ENCODE measurements around the gene TMEM115. TPM values are rescaled to one million over a fixed set of nuclear protein-coding genes. Genes with fewer than 3 reads are reported as not detected.

The TMEM115 gene
- total and polyA plus RNA-seq, 2 donors: 17.3 to 21.9 TPM

GRCh38 chr3:50333744-50334328 lies 25.5 kb downstream of the TMEM115 start:
- peaks cover 29 to 48% of the 10 kb centered on the region in 2 donors for H3K36me3 ChIP-seq (ENCODE audit: control insufficient read depth in 2 of 2, insufficient read depth in 2 of 2, low read length in 1 of 2)
- peaks cover 16 to 43% of the 10 kb centered on the region in 2 donors for H3K4me1 ChIP-seq (ENCODE audit: control insufficient read depth in 2 of 2, insufficient read depth in 2 of 2, low read length in 2 of 2)
- 87% methylated on average over 12 of the region's 12 CpGs for WGBS
- no peak for DNase-seq (ENCODE audit: low read depth in 6 of 9, low spot score in 9 of 9)
- peaks cover 0 to 7% of the 10 kb centered on the region in 2 donors for H3K27me3 ChIP-seq (ENCODE audit: control insufficient read depth in 2 of 2, insufficient read depth in 1 of 2, low read length in 1 of 2)
- H3K27ac ChIP-seq (ENCODE audit: low read depth in 1 of 2, low read length in 1 of 2): peak overlapping the region; percentile 20 to 66
- H3K4me3 ChIP-seq (ENCODE audit: low read length in 2 of 2): no peak overlapping the region
- H3K9me3 ChIP-seq (ENCODE audit: control insufficient read depth in 2 of 2, insufficient read depth in 1 of 2, low read length in 1 of 2): no peaks in the 10 kb centered on the region

DNA sequence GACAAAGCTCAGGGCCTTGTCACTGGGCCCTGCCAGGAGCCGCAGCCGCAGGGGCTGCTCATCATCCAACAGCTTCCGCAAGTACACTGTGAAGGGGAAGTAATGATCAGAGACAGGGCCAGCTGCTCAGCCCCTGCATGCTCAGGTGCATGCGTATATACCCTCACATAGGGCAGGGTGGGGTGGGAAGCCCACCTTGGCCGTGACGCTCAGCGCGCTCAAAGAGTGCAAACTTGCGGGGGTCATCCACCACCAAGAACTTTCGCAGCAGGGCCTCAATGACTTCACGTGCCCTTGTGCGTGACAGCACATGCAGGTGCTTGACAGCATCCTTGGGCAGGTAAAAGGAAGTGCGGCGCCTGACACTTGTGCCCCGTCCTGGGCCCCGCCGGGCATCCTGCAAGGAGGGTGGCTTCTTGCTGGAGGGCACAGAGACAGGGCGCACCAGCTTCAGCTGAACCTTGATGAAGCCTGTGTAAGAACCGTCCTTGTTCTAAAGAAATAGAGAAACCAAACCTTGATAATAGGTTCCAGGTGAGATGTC lies 27.9 kb downstream of the TMEM115 start:
- no peak for DNase-seq (ENCODE audit: low read depth in 6 of 9, low spot score in 9 of 9)
- Histone ChIP-seq H3K4me1 (ENCODE audit: control insufficient read depth in 2 of 2, insufficient read depth in 2 of 2, low read length in 2 of 2) (peaks cover 14 to 45% of the 10 kb centered on the region in 2 donors), H3K27me3 (ENCODE audit: control insufficient read depth in 2 of 2, insufficient read depth in 1 of 2, low read length in 1 of 2) (no peaks in the 10 kb centered on the region), H3K9me3 (ENCODE audit: control insufficient read depth in 2 of 2, insufficient read depth in 1 of 2, low read length in 1 of 2) (peaks cover 0 to 4% of the 10 kb centered on the region in 2 donors), H3K27ac (ENCODE audit: low read depth in 1 of 2, low read length in 1 of 2) (no peak overlapping the region), H3K36me3 (ENCODE audit: control insufficient read depth in 2 of 2, insufficient read depth in 2 of 2, low read length in 1 of 2) (peaks cover 29 to 49% of the 10 kb centered on the region in 2 donors), H3K4me3 (ENCODE audit: low read length in 2 of 2) (no peak overlapping the region)
- WGBS: 98% methylated on average over 19 of the region's 19 CpGs

DNA sequence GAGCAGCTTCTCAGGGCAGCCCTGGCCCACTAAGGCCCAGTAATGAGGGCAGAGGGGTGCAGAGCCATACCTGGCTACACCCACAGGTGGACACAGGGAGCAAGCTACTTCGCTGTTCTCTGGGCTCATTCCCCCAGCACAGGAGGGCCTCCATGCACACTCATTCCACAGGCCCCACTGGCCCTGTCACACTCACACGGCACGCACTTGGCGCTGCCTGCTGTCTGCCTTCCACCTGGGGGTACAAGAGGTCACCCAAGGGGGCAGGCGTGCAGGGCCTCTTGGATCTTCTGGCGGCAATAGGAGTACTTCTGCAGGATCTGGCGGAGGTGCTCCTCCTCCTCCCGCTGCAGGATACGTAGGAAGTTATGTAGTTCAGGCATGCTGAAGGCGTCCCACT lies 29.0 kb downstream of the TMEM115 start:
- WGBS: 98% methylated on average over 10 of the region's 10 CpGs
- H3K27ac ChIP-seq (ENCODE audit: low read depth in 1 of 2, low read length in 1 of 2): no peak overlapping the region
- H3K27me3 ChIP-seq (ENCODE audit: control insufficient read depth in 2 of 2, insufficient read depth in 1 of 2, low read length in 1 of 2): no peaks in the 10 kb centered on the region
- H3K36me3 ChIP-seq (ENCODE audit: control insufficient read depth in 2 of 2, insufficient read depth in 2 of 2, low read length in 1 of 2): peaks cover 40 to 60% of the 10 kb centered on the region in 2 donors
- no peak overlapping the region for H3K4me3 ChIP-seq (ENCODE audit: low read length in 2 of 2)
- DNase-seq (ENCODE audit: low read depth in 6 of 9, low spot score in 9 of 9): no peak
- H3K9me3 ChIP-seq (ENCODE audit: control insufficient read depth in 2 of 2, insufficient read depth in 1 of 2, low read length in 1 of 2): peaks cover 0 to 4% of the 10 kb centered on the region in 2 donors
- H3K4me1 ChIP-seq (ENCODE audit: control insufficient read depth in 2 of 2, insufficient read depth in 2 of 2, low read length in 2 of 2): peaks cover 5 to 34% of the 10 kb centered on the region in 2 donors

GRCh38 chr3:50327943-50328691 lies 31.2 kb downstream of the TMEM115 start, which contains the start of gene TUSC2:
TSS of gene TUSC2 (minus strand) at chr3:50328223. CDS start at chr3:50328099, 124 bp downstream.
- Histone ChIP-seq H3K9me3 (ENCODE audit: control insufficient read depth in 2 of 2, insufficient read depth in 1 of 2, low read length in 1 of 2) (peaks cover 0 to 4% of the 10 kb centered on the region in 2 donors), H3K27ac (ENCODE audit: low read depth in 1 of 2, low read length in 1 of 2) (peak within 1 kb of the TSS; percentile 82 to 86), H3K4me3 (ENCODE audit: low read length in 2 of 2) (peak within 1 kb of the TSS; percentile 81 to 88), H3K27me3 (ENCODE audit: control insufficient read depth in 2 of 2, insufficient read depth in 1 of 2, low read length in 1 of 2) (no peaks in the 10 kb centered on the region), H3K36me3 (ENCODE audit: control insufficient read depth in 2 of 2, insufficient read depth in 2 of 2, low read length in 1 of 2) (peaks cover 47 to 53% of the 10 kb centered on the region in 2 donors), H3K4me1 (ENCODE audit: control insufficient read depth in 2 of 2, insufficient read depth in 2 of 2, low read length in 2 of 2) (peaks cover 5 to 20% of the 10 kb centered on the region in 2 donors)
- DNase-seq (ENCODE audit: low read depth in 6 of 9, low spot score in 9 of 9): peak; percentile 91 to 99 (median 97)
- 4% methylated on average over 55 of the region's 55 CpGs for WGBS

DNA sequence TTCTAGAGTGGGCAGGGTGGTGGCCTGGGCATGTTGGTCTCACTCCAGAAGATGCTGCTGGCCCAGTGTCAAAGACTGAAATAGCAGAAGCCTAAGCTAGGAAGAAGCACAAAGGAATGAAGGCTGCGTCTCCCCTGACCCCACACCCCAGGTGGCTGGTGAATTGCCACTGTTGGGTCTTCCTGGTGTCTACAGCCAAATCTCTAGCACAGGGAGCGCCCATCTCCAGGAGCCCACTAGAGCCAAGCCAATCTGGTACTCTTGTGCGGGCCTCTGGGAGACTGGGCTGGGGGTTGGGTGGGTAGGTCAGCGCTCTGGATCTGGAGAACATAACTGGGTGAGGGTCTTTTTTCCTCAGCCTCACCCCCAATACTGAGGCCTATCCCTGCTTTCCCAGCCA lies 32.2 kb downstream of the TMEM115 start:
- H3K27me3 ChIP-seq (ENCODE audit: control insufficient read depth in 2 of 2, insufficient read depth in 1 of 2, low read length in 1 of 2): no peaks in the 10 kb centered on the region
- peak overlapping the region; percentile 81 to 88 for H3K4me3 ChIP-seq (ENCODE audit: low read length in 2 of 2)
- H3K4me1 ChIP-seq (ENCODE audit: control insufficient read depth in 2 of 2, insufficient read depth in 2 of 2, low read length in 2 of 2): peaks cover 7 to 24% of the 10 kb centered on the region in 2 donors
- H3K27ac ChIP-seq (ENCODE audit: low read depth in 1 of 2, low read length in 1 of 2): no peak overlapping the region
- peaks cover 0 to 4% of the 10 kb centered on the region in 2 donors for H3K9me3 ChIP-seq (ENCODE audit: control insufficient read depth in 2 of 2, insufficient read depth in 1 of 2, low read length in 1 of 2)
- WGBS: 86% methylated on average over 4 of the region's 4 CpGs
- DNase-seq (ENCODE audit: low read depth in 6 of 9, low spot score in 9 of 9): no peak
- peaks cover 44 to 48% of the 10 kb centered on the region in 2 donors for H3K36me3 ChIP-seq (ENCODE audit: control insufficient read depth in 2 of 2, insufficient read depth in 2 of 2, low read length in 1 of 2)

DNA sequence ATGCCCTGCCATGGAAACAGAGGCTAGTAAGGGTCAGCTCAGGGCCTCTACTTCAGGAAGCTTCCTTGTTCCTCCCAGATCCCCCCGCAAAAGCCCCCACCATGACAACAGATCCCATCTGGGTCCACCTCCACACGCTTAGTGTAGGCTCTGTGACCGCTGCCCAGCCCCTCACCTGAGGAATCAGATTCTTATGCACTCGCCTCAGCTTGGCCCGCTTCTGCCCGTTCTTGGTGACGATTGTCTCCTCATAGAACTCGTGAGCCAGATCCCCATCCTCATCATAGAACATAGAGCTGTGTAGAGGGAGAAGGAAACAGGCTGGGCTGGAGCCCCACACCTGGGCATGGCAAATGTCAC lies 33.2 kb downstream of the TMEM115 start:
- 96% methylated on average over 8 of the region's 8 CpGs for WGBS
- Histone ChIP-seq H3K4me3 (ENCODE audit: low read length in 2 of 2) (no peak overlapping the region), H3K36me3 (ENCODE audit: control insufficient read depth in 2 of 2, insufficient read depth in 2 of 2, low read length in 1 of 2) (peaks cover 35 to 38% of the 10 kb centered on the region in 2 donors), H3K27me3 (ENCODE audit: control insufficient read depth in 2 of 2, insufficient read depth in 1 of 2, low read length in 1 of 2) (no peaks in the 10 kb centered on the region), H3K4me1 (ENCODE audit: control insufficient read depth in 2 of 2, insufficient read depth in 2 of 2, low read length in 2 of 2) (peaks cover 9 to 29% of the 10 kb centered on the region in 2 donors), H3K9me3 (ENCODE audit: control insufficient read depth in 2 of 2, insufficient read depth in 1 of 2, low read length in 1 of 2) (peaks cover 0 to 4% of the 10 kb centered on the region in 2 donors), H3K27ac (ENCODE audit: low read depth in 1 of 2, low read length in 1 of 2) (no peak overlapping the region)
- DNase-seq (ENCODE audit: low read depth in 6 of 9, low spot score in 9 of 9): no peak

DNA sequence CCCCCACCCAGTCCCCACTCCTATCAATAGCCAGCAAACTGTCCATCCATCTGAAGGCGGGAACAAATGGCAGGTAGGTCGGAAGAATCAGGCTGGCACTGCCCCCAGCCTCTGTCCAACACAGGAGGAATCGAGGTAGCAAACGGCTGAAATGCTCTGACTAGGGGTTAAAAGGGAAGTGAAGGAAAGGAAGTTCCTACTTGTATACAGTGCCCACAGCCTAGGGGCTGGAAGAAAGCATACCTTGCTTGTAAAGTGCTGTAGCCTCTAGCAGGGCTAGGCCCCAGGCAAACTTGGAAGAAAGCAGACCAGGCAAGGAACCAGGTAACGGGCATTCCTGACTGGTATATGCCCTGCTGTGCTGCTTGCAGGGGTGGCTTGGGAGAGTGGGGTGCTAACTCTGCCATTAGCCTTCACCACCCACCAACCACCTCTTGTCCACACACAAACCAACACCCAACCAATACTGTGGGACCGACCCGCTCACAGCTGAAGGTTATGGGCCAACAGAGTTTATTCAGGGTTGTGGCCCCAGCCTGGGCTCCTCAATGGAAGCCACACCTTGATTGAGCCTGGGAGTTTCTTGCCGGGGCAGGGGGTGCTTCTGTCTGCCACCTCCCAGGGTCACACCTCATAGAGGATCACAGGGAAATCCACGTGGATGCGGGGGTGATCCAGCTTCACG lies 33.7 kb downstream of the TMEM115 start:
- DNase-seq (ENCODE audit: low read depth in 6 of 9, low spot score in 9 of 9): no peak
- H3K4me1 ChIP-seq (ENCODE audit: control insufficient read depth in 2 of 2, insufficient read depth in 2 of 2, low read length in 2 of 2): peaks cover 9 to 31% of the 10 kb centered on the region in 2 donors
- H3K27me3 ChIP-seq (ENCODE audit: control insufficient read depth in 2 of 2, insufficient read depth in 1 of 2, low read length in 1 of 2): no peaks in the 10 kb centered on the region
- H3K9me3 ChIP-seq (ENCODE audit: control insufficient read depth in 2 of 2, insufficient read depth in 1 of 2, low read length in 1 of 2): peaks cover 0 to 4% of the 10 kb centered on the region in 2 donors
- H3K4me3 ChIP-seq (ENCODE audit: low read length in 2 of 2): no peak overlapping the region
- no peak overlapping the region for H3K27ac ChIP-seq (ENCODE audit: low read depth in 1 of 2, low read length in 1 of 2)
- H3K36me3 ChIP-seq (ENCODE audit: control insufficient read depth in 2 of 2, insufficient read depth in 2 of 2, low read length in 1 of 2): peaks cover 30 to 33% of the 10 kb centered on the region in 2 donors
- 94% methylated on average over 11 of the region's 11 CpGs for WGBS

DNA sequence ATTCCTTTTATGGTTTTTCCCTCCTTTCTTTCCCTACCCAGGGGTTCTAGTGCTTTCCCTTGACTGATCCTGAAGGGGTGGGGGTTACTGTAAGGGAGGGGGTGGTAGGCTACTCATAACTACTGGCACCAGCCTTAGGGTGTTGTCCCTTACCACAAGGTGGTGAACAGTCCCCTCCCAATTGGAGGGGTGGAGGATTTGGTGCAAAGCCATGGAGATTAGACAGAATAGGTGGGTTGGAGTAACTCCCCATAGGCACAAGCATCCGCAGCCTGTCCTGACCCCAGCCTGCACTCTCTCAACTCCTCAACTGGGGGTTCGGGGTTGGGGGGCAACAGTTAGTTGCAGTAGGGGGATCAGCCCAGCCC lies 34.2 kb downstream of the TMEM115 start:
- Histone ChIP-seq H3K27me3 (ENCODE audit: control insufficient read depth in 2 of 2, insufficient read depth in 1 of 2, low read length in 1 of 2) (no peaks in the 10 kb centered on the region), H3K9me3 (ENCODE audit: control insufficient read depth in 2 of 2, insufficient read depth in 1 of 2, low read length in 1 of 2) (peaks cover 0 to 4% of the 10 kb centered on the region in 2 donors), H3K4me1 (ENCODE audit: control insufficient read depth in 2 of 2, insufficient read depth in 2 of 2, low read length in 2 of 2) (peaks cover 14 to 37% of the 10 kb centered on the region in 2 donors), H3K36me3 (ENCODE audit: control insufficient read depth in 2 of 2, insufficient read depth in 2 of 2, low read length in 1 of 2) (peaks cover 25 to 28% of the 10 kb centered on the region in 2 donors), H3K4me3 (ENCODE audit: low read length in 2 of 2) (no peak overlapping the region), H3K27ac (ENCODE audit: low read depth in 1 of 2, low read length in 1 of 2) (no peak overlapping the region)
- 95% methylated on average over 2 of the region's 2 CpGs for WGBS
- no peak for DNase-seq (ENCODE audit: low read depth in 6 of 9, low spot score in 9 of 9)

Data from thymus (tissue), 11 donors.